SK-N-SH (cell line): ENCODE results near the gene HAGH. TPM values are rescaled to one million over a fixed set of nuclear protein-coding genes. Genes with fewer than 3 reads are reported as not detected.

ENCODE experiments used
- CTCF ChIA-PET: fragments of 300-600, 350-600 bp; formaldehyde crosslinking; extraction: SDS; loops from one replicate; lab custom pipeline; 2021; lab: Yijun Ruan, JAX
- POLR2A ChIA-PET: fragments of 350-600 bp; sonication (Branson Sonifier 250); formaldehyde crosslinking; extraction: SDS; loops from one replicate; lab custom pipeline; 2020; ENCODE audit warnings: antibody characterized with exemption, inconsistent platforms; lab: Yijun Ruan, JAX
- DNase-seq: peaks from one replicate; pipeline ENCODE4 v3.0.0; 2012
- H2AFZ ChIP-seq: fragments of 200-600 bp; sonication (generic); 2 replicates; pipeline ENCODE4 v1.8.1; 2016; ENCODE audit warnings: antibody characterized with exemption, mild to moderate bottlenecking, low read depth
- H3F3A ChIP-seq: fragments of 200-600 bp; sonication (generic); replicated peaks from 2 replicates; pipeline ENCODE3; 2016; ENCODE audit warnings: antibody characterized with exemption, mild to moderate bottlenecking; ENCODE audit not compliant: insufficient read depth
- H3K27ac ChIP-seq, 2 experiments: fragments of 200-500 bp in 1 of 2; fragments of 200-600 bp in 1 of 2; sonication (Bioruptor generic) in 1 of 2; sonication (generic), shearing (Covaris generic) in 1 of 2; 2 replicates each; pipeline versions ENCODE4 v1.5.1 to v1.6.1; 2014 to 2016; ENCODE audit warnings: low read depth in 2 of 2, inconsistent platforms in 1 of 2, low read length in 1 of 2, mild to moderate bottlenecking in 1 of 2, mixed read lengths in 1 of 2
- H3K27me3 ChIP-seq: fragments of 200-600 bp; sonication (generic), shearing (Covaris generic); 2 replicates; pipeline ENCODE4 v1.6.1; 2016; ENCODE audit warnings: mixed run types; ENCODE audit not compliant: insufficient read depth
- H3K36me3 ChIP-seq, 2 experiments: fragments of 200-500 bp in 1 of 2; fragments of 200-600 bp in 1 of 2; sonication (Bioruptor generic) in 1 of 2; sonication (generic) in 1 of 2; replicated peaks in 1 of 2; 2 replicates each; pipeline versions ENCODE3 to v1.5.1; 2014 to 2016; ENCODE audit warnings: low read length in 1 of 2, mild to moderate bottlenecking in 1 of 2; ENCODE audit not compliant: insufficient read depth in 2 of 2, control insufficient read depth in 1 of 2
- H3K4me1 ChIP-seq, 2 experiments: fragments of 200-500 bp in 1 of 2; fragments of 200-600 bp in 1 of 2; sonication (Bioruptor generic) in 1 of 2; sonication (generic), shearing (Covaris generic) in 1 of 2; 2 replicates each; pipeline versions ENCODE4 v1.5.1 to v1.6.1; 2014 to 2016; ENCODE audit warnings: low read depth in 1 of 2, low read length in 1 of 2, mixed run types in 1 of 2; ENCODE audit not compliant: insufficient read depth in 2 of 2, control insufficient read depth in 1 of 2
- H3K4me2 ChIP-seq: fragments of 200-600 bp; sonication (generic), shearing (Covaris generic); 2 replicates; pipeline ENCODE4 v1.6.1; 2017; ENCODE audit warnings: mixed run types
- H3K4me3 ChIP-seq, 2 experiments: fragments of 200-500 bp in 1 of 2; fragments of 200-600 bp in 1 of 2; sonication (Bioruptor generic) in 1 of 2; sonication (generic), shearing (Covaris generic) in 1 of 2; 2 replicates each; pipeline versions ENCODE4 v1.5.1 to v1.8.1; 2014 to 2016; ENCODE audit warnings: low read depth in 2 of 2, inconsistent platforms in 1 of 2, low read length in 1 of 2, mild to moderate bottlenecking in 1 of 2, mixed read lengths in 1 of 2, moderate library complexity in 1 of 2
- H3K79me2 ChIP-seq: fragments of 200-600 bp; sonication (generic); 2 replicates; pipeline ENCODE4 v1.8.1; 2017; ENCODE audit warnings: mild to moderate bottlenecking; ENCODE audit not compliant: insufficient read depth
- H3K9ac ChIP-seq: fragments of 200-600 bp; sonication (generic); 2 replicates; pipeline ENCODE4 v1.6.1; 2017; ENCODE audit warnings: mixed run types
- H3K9me2 ChIP-seq: fragments of 200-600 bp; sonication (generic); 2 replicates; pipeline ENCODE4 v1.6.1; 2017; ENCODE audit warnings: mixed run types
- H3K9me3 ChIP-seq: fragments of 200-600 bp; sonication (generic); 2 replicates; pipeline ENCODE4 v1.6.1; 2017; ENCODE audit warnings: mixed run types, mild to moderate bottlenecking, moderate library complexity
- H4K20me1 ChIP-seq: fragments of 200-600 bp; sonication (generic); 2 replicates; pipeline ENCODE4 v1.6.1; 2017; ENCODE audit warnings: mild to moderate bottlenecking, mixed run types; ENCODE audit not compliant: insufficient read depth
- CHD2 ChIP-seq: fragments of 150-350 bp; IDR thresholded peaks from 2 replicates; pipeline ENCODE4 v1.6.1; 2018; ENCODE audit warnings: low read length; ENCODE audit not compliant: partially characterized antibody
- ELF1 ChIP-seq: IDR thresholded peaks from 2 replicates; pipeline ENCODE4 v1.4.0; 2012
- FOXJ3 ChIP-seq: sonication (generic); formaldehyde crosslinking; IDR thresholded peaks from 2 replicates; pipeline ENCODE4 v1.5.1; 2020; ENCODE audit warnings: mild to moderate bottlenecking, missing genetic modification reagents
- FOXM1 ChIP-seq: IDR thresholded peaks from 2 replicates; pipeline ENCODE4 v1.4.0; 2012; ENCODE audit warnings: low read depth, mild to moderate bottlenecking
- MEF2A ChIP-seq: IDR thresholded peaks from 2 replicates; pipeline ENCODE4 v1.4.0; 2012; ENCODE audit warnings: low read depth, borderline replicate concordance
- RAD21 ChIP-seq: IDR thresholded peaks from 2 replicates; pipeline ENCODE4 v1.6.1; 2012; ENCODE audit warnings: mild to moderate bottlenecking, low read length
- RFX5 ChIP-seq: IDR thresholded peaks from 2 replicates; pipeline ENCODE4 v1.6.1; 2012; ENCODE audit warnings: mild to moderate bottlenecking, improper control_type of control experiment, low read length
- RXRA ChIP-seq: IDR thresholded peaks from 2 replicates; pipeline ENCODE4 v1.4.0; 2012; ENCODE audit warnings: low read depth, mild to moderate bottlenecking, borderline replicate concordance
- TAF1 ChIP-seq: IDR thresholded peaks from 2 replicates; pipeline ENCODE4 v1.6.1; 2012; ENCODE audit warnings: low read depth, mild to moderate bottlenecking, low read length, moderate library complexity, borderline replicate concordance
- TEAD4 ChIP-seq: IDR thresholded peaks from 2 replicates; pipeline ENCODE4 v1.4.0; 2012; ENCODE audit warnings: mild to moderate bottlenecking, borderline replicate concordance; ENCODE audit not compliant: insufficient read depth
- WGBS: methylation state at CpG from one replicate; pipeline ENCODE4 v1.1.6; 2017; ENCODE audit warnings: low lambda C conversion rate; 5-methylcytosine and 5-hydroxymethylcytosine counted together
- polyA plus RNA-seq, 3 experiments: library from polyadenylated mRNA; depleted of rRNA; stranded (reverse); fragments of >200 nt; gene quantifications; 2 replicates each; pipeline ENCODE4 v1.2.3, GENCODE V29; 2012
- TF ChIP-seq, protein P1 (sequence below): fragments of 200-600 bp; sonication (generic); IDR thresholded peaks from 2 replicates; pipeline ENCODE4 v1.6.1; 2017; ENCODE audit warnings: antibody characterized with exemption, mild to moderate bottlenecking, moderate library complexity

Gene HAGH
- polyA plus RNA-seq, 1 of the 3 experiments (the other 2 are of a cell fraction): 138 TPM

DNA sequence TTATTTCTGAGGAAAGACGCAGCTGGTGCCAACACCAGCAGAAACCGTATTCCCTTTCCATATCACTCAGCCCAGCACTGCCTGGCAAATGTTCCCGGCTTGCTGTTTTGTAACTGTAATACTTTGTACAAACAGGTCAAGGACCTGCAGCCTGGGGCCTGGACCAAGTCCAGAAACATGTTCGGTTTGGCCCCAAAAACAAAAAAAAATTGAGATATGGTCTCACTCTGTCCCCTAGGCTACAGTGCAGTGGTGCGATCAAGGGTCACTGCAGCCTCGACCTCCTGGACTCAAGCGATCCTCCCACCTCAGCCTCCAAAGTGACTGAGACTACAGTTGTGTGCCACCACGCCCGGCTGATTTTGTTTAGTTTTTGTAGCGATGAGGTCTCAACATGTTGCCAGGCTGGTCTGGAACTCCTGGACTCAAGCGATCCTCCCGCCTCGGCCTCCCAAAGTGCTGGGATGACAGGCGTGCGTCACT, 1.2 kb downstream of the HAGH start:
- H3K36me3 ChIP-seq: peaks cover 12 to 21% of the 10 kb centered on the region in 2 experiments
- H3K9ac ChIP-seq: peak overlapping the region; percentile 44; the same call in 1 of the 2 replicates
- H3K27me3 ChIP-seq: no peaks in the 10 kb centered on the region
- no peaks in the 10 kb centered on the region for H3F3A ChIP-seq
- POLR2A ChIA-PET: interaction anchor here (1.0 to 1.9 kb wide), 3 partner anchors 43 to 330 kb away, joined by 3 to 8 read pairs (median 4); partner anchors contain the start of genes NUBP2, RPS2, SPSB3 and TRAF7
- H2AFZ ChIP-seq: peak overlapping the region; percentile 46; the same call in 1 of the 2 replicates
- DNase-seq: no peak
- H3K4me3 ChIP-seq: peak overlapping the region; percentile 69 to 95
- H4K20me1 ChIP-seq: no peaks in the 10 kb centered on the region
- no peaks in the 10 kb centered on the region for H3K9me3 ChIP-seq
- TF ChIP-seq MEF2A (no peak), RFX5 (no peak), CHD2 (no peak), ELF1 (no peak)
- TF ChIP-seq, all 33 proteins: peak for 0
- no peaks in the 10 kb centered on the region for H3K9me2 ChIP-seq
- peaks cover 63% of the 10 kb centered on the region for H3K79me2 ChIP-seq
- peaks cover 0 to 18% of the 10 kb centered on the region in 2 experiments; a peak in 3 of 4 replicates for H3K4me1 ChIP-seq
- H3K27ac ChIP-seq: no peak overlapping the region
- CTCF ChIA-PET: interaction anchor here (1.5 to 2.6 kb wide), 2 partner anchors 104 to 106 kb away, joined by 4 to 7 read pairs; no protein-coding TSS in a partner anchor
- peak overlapping the region; percentile 89 for H3K4me2 ChIP-seq
- WGBS: 76% methylated on average over 15 of the region's 15 CpGs

- Histone ChIP-seq H3K4me2 (no peak overlapping the region), H3K9me3 (no peaks in the 10 kb centered on the region), H3K27ac (no peak overlapping the region), H3K4me1 (peaks cover 0 to 12% of the 10 kb centered on the region in 2 experiments; a peak in 2 of 4 replicates), H2AFZ (no peak overlapping the region), H4K20me1 (no peaks in the 10 kb centered on the region), H3F3A (no peaks in the 10 kb centered on the region), H3K9me2 (no peaks in the 10 kb centered on the region), H3K36me3 (peaks cover 4 to 7% of the 10 kb centered on the region in 2 experiments), H3K27me3 (no peaks in the 10 kb centered on the region), H3K9ac (no peak overlapping the region), H3K4me3 (no peak overlapping the region; a peak in 1 of 4 replicates), H3K79me2 (peaks cover 47% of the 10 kb centered on the region)
- 81% methylated on average over 9 of the region's 9 CpGs for WGBS
- no peak for TF ChIP-seq TEAD4
- no peak for TF ChIP-seq RXRA
- TF ChIP-seq TAF1: no peak
- peak; percentile 33; the same call in 1 of the 2 replicates for TF ChIP-seq RAD21
- TF ChIP-seq FOXM1: no peak
- TF ChIP-seq RFX5: no peak
- no peak for TF ChIP-seq FOXJ3 (CRISPR knock-in tag)
- TF ChIP-seq, protein P1, sequence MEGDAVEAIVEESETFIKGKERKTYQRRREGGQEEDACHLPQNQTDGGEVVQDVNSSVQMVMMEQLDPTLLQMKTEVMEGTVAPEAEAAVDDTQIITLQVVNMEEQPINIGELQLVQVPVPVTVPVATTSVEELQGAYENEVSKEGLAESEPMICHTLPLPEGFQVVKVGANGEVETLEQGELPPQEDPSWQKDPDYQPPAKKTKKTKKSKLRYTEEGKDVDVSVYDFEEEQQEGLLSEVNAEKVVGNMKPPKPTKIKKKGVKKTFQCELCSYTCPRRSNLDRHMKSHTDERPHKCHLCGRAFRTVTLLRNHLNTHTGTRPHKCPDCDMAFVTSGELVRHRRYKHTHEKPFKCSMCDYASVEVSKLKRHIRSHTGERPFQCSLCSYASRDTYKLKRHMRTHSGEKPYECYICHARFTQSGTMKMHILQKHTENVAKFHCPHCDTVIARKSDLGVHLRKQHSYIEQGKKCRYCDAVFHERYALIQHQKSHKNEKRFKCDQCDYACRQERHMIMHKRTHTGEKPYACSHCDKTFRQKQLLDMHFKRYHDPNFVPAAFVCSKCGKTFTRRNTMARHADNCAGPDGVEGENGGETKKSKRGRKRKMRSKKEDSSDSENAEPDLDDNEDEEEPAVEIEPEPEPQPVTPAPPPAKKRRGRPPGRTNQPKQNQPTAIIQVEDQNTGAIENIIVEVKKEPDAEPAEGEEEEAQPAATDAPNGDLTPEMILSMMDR: peak; percentile 22; the same call in 1 of the 2 replicates
- CTCF ChIA-PET: interaction anchor here (1.1 to 2.6 kb wide), 2 partner anchors 41 to 105 kb away, joined by 3 to 7 read pairs; partner anchors contain the start of genes NUBP2 and SPSB3
- POLR2A ChIA-PET: no interaction called here
- DNase-seq: no peak
These were observed 2.8 kb downstream of the HAGH start for GRCh38 chr16:1823821-1824220.
